GM21717 (cell line): Measurements from ENCODE around the gene FCRLB.
"Not testable (repeated sequence)": the region's sequence is repeated elsewhere in the genome, so short reads cannot be mapped to it uniquely, and the experiment has no call there.

Experiments
- ATAC-seq: cut with Tn5 transposase; IDR thresholded peaks from one replicate; pipeline ENCODE4 v1.9.1; 2021; ENCODE audit warnings: mild to moderate bottlenecking, moderate library complexity; ENCODE audit not compliant: unreplicated experiment

FCRLB gene

GRCh38 chr1:161739865-161740566 lies 18.7 kb downstream of the FCRLB start:
- no peak for ATAC-seq

- no peak for ATAC-seq
These were observed 19.6 kb downstream of the FCRLB start for GRCh38 chr1:161740921-161741320.

- ATAC-seq: no peak
These were observed 21.9 kb downstream of the FCRLB start for GRCh38 chr1:161743231-161743630.

GRCh38 chr1:161747801-161748200 lies 26.5 kb downstream of the FCRLB start:
- no peak for ATAC-seq

GRCh38 chr1:161749509-161750407 lies 28.4 kb downstream of the FCRLB start, which contains the start of gene DUSP12:
Gene DUSP12 (plus strand): TSS chr1:161749786. CDS start chr1:161749802, 16 bp downstream.
- peak; percentile 96 for ATAC-seq

GRCh38 chr1:161763522-161764098 lies 42.3 kb downstream of the FCRLB start:
- no peak for ATAC-seq

- peak; percentile 61 for ATAC-seq
These were observed 45.0 kb downstream of the FCRLB start, which contains the start of gene ATF6 for GRCh38 chr1:161766102-161766981. Gene ATF6 (plus strand): TSS chr1:161766320. CDS start chr1:161766361, 41 bp downstream.

GRCh38 chr1:161768461-161768860 lies 47.1 kb downstream of the FCRLB start:
- ATAC-seq: no peak

- ATAC-seq: no peak
These were observed 47.8 kb downstream of the FCRLB start for GRCh38 chr1:161768986-161769672.

GRCh38 chr1:161769673-161770045 lies 48.3 kb downstream of the FCRLB start:
- not testable (repeated sequence) for ATAC-seq

GRCh38 chr1:161770250-161770649 lies 48.9 kb downstream of the FCRLB start:
- no peak for ATAC-seq

- ATAC-seq: no peak
These were observed 49.8 kb downstream of the FCRLB start for GRCh38 chr1:161771161-161771560.

- no peak for ATAC-seq
These were observed 50.6 kb downstream of the FCRLB start for GRCh38 chr1:161771973-161772372.

GRCh38 chr1:161772397-161772796 lies 51.1 kb downstream of the FCRLB start:
- no peak for ATAC-seq

GRCh38 chr1:161773791-161774190 lies 52.4 kb downstream of the FCRLB start:
- ATAC-seq: no peak

- no peak for ATAC-seq
These were observed 55.9 kb downstream of the FCRLB start for GRCh38 chr1:161777261-161777660.
